SK-N-SH (cell line): ENCODE data around the gene CENPP. TPM values are rescaled to one million over a fixed set of nuclear protein-coding genes. Genes with fewer than 3 reads are reported as not detected.

Experiments
- CTCF ChIA-PET: fragments of 300-600, 350-600 bp; formaldehyde crosslinking; extraction: SDS; loops from one replicate; lab custom pipeline; 2021; lab: Yijun Ruan, JAX
- POLR2A ChIA-PET: fragments of 350-600 bp; sonication (Branson Sonifier 250); formaldehyde crosslinking; extraction: SDS; loops from one replicate; lab custom pipeline; 2020; ENCODE audit warnings: antibody characterized with exemption, inconsistent platforms; lab: Yijun Ruan, JAX
- DNase-seq: peaks from one replicate; pipeline ENCODE4 v3.0.0; 2012
- H2AFZ ChIP-seq: fragments of 200-600 bp; sonication (generic); 2 replicates; pipeline ENCODE4 v1.8.1; 2016; ENCODE audit warnings: antibody characterized with exemption, mild to moderate bottlenecking, low read depth
- H3F3A ChIP-seq: fragments of 200-600 bp; sonication (generic); replicated peaks from 2 replicates; pipeline ENCODE3; 2016; ENCODE audit warnings: antibody characterized with exemption, mild to moderate bottlenecking; ENCODE audit not compliant: insufficient read depth
- H3K27ac ChIP-seq, 2 experiments: fragments of 200-500 bp in 1 of 2; fragments of 200-600 bp in 1 of 2; sonication (Bioruptor generic) in 1 of 2; sonication (generic), shearing (Covaris generic) in 1 of 2; 2 replicates each; pipeline versions ENCODE4 v1.5.1 to v1.6.1; 2014 to 2016; ENCODE audit warnings: low read depth in 2 of 2, inconsistent platforms in 1 of 2, low read length in 1 of 2, mild to moderate bottlenecking in 1 of 2, mixed read lengths in 1 of 2
- H3K27me3 ChIP-seq: fragments of 200-600 bp; sonication (generic), shearing (Covaris generic); 2 replicates; pipeline ENCODE4 v1.6.1; 2016; ENCODE audit warnings: mixed run types; ENCODE audit not compliant: insufficient read depth
- H3K36me3 ChIP-seq, 2 experiments: fragments of 200-500 bp in 1 of 2; fragments of 200-600 bp in 1 of 2; sonication (Bioruptor generic) in 1 of 2; sonication (generic) in 1 of 2; replicated peaks in 1 of 2; 2 replicates each; pipeline versions ENCODE3 to v1.5.1; 2014 to 2016; ENCODE audit warnings: low read length in 1 of 2, mild to moderate bottlenecking in 1 of 2; ENCODE audit not compliant: insufficient read depth in 2 of 2, control insufficient read depth in 1 of 2
- H3K4me1 ChIP-seq, 2 experiments: fragments of 200-500 bp in 1 of 2; fragments of 200-600 bp in 1 of 2; sonication (Bioruptor generic) in 1 of 2; sonication (generic), shearing (Covaris generic) in 1 of 2; 2 replicates each; pipeline versions ENCODE4 v1.5.1 to v1.6.1; 2014 to 2016; ENCODE audit warnings: low read depth in 1 of 2, low read length in 1 of 2, mixed run types in 1 of 2; ENCODE audit not compliant: insufficient read depth in 2 of 2, control insufficient read depth in 1 of 2
- H3K4me2 ChIP-seq: fragments of 200-600 bp; sonication (generic), shearing (Covaris generic); 2 replicates; pipeline ENCODE4 v1.6.1; 2017; ENCODE audit warnings: mixed run types
- H3K4me3 ChIP-seq, 2 experiments: fragments of 200-500 bp in 1 of 2; fragments of 200-600 bp in 1 of 2; sonication (Bioruptor generic) in 1 of 2; sonication (generic), shearing (Covaris generic) in 1 of 2; 2 replicates each; pipeline versions ENCODE4 v1.5.1 to v1.8.1; 2014 to 2016; ENCODE audit warnings: low read depth in 2 of 2, inconsistent platforms in 1 of 2, low read length in 1 of 2, mild to moderate bottlenecking in 1 of 2, mixed read lengths in 1 of 2, moderate library complexity in 1 of 2
- H3K79me2 ChIP-seq: fragments of 200-600 bp; sonication (generic); 2 replicates; pipeline ENCODE4 v1.8.1; 2017; ENCODE audit warnings: mild to moderate bottlenecking; ENCODE audit not compliant: insufficient read depth
- H3K9ac ChIP-seq: fragments of 200-600 bp; sonication (generic); 2 replicates; pipeline ENCODE4 v1.6.1; 2017; ENCODE audit warnings: mixed run types
- H3K9me2 ChIP-seq: fragments of 200-600 bp; sonication (generic); 2 replicates; pipeline ENCODE4 v1.6.1; 2017; ENCODE audit warnings: mixed run types
- H3K9me3 ChIP-seq: fragments of 200-600 bp; sonication (generic); 2 replicates; pipeline ENCODE4 v1.6.1; 2017; ENCODE audit warnings: mixed run types, mild to moderate bottlenecking, moderate library complexity
- H4K20me1 ChIP-seq: fragments of 200-600 bp; sonication (generic); 2 replicates; pipeline ENCODE4 v1.6.1; 2017; ENCODE audit warnings: mild to moderate bottlenecking, mixed run types; ENCODE audit not compliant: insufficient read depth
- FOXM1 ChIP-seq: IDR thresholded peaks from 2 replicates; pipeline ENCODE4 v1.4.0; 2012; ENCODE audit warnings: low read depth, mild to moderate bottlenecking
- GABPA ChIP-seq: IDR thresholded peaks from 2 replicates; pipeline ENCODE4 v1.4.0; 2012; ENCODE audit warnings: low read depth, mild to moderate bottlenecking
- GATA2 ChIP-seq: sonication (generic); formaldehyde crosslinking; IDR thresholded peaks from 2 replicates; pipeline ENCODE4 v1.5.0; 2020; ENCODE audit warnings: mild to moderate bottlenecking, missing genetic modification reagents
- MEF2A ChIP-seq: IDR thresholded peaks from 2 replicates; pipeline ENCODE4 v1.4.0; 2012; ENCODE audit warnings: low read depth, borderline replicate concordance
- MXI1 ChIP-seq: IDR thresholded peaks from 2 replicates; pipeline ENCODE4 v1.6.1; 2012; ENCODE audit warnings: mild to moderate bottlenecking, low read depth, low read length, improper control_type of control experiment
- NRF1 ChIP-seq: IDR thresholded peaks from 2 replicates; pipeline ENCODE4 v1.6.1; 2012; ENCODE audit warnings: low read depth, mild to moderate bottlenecking, low read length
- TCF12 ChIP-seq: IDR thresholded peaks from 2 replicates; pipeline ENCODE4 v1.4.0; 2012
- WGBS: methylation state at CpG from one replicate; pipeline ENCODE4 v1.1.6; 2017; ENCODE audit warnings: low lambda C conversion rate; 5-methylcytosine and 5-hydroxymethylcytosine counted together
- polyA plus RNA-seq, 3 experiments: library from polyadenylated mRNA; depleted of rRNA; stranded (reverse); fragments of >200 nt; gene quantifications; 2 replicates each; pipeline ENCODE4 v1.2.3, GENCODE V29; 2012
- TF ChIP-seq, protein P1 (sequence below): IDR thresholded peaks from 2 replicates; pipeline ENCODE4 v1.4.0; 2012; ENCODE audit warnings: low read depth, borderline replicate concordance

The CENPP gene
- polyA plus RNA-seq, 1 of the 3 experiments (the other 2 are of a cell fraction): 1.3 TPM

DNA sequence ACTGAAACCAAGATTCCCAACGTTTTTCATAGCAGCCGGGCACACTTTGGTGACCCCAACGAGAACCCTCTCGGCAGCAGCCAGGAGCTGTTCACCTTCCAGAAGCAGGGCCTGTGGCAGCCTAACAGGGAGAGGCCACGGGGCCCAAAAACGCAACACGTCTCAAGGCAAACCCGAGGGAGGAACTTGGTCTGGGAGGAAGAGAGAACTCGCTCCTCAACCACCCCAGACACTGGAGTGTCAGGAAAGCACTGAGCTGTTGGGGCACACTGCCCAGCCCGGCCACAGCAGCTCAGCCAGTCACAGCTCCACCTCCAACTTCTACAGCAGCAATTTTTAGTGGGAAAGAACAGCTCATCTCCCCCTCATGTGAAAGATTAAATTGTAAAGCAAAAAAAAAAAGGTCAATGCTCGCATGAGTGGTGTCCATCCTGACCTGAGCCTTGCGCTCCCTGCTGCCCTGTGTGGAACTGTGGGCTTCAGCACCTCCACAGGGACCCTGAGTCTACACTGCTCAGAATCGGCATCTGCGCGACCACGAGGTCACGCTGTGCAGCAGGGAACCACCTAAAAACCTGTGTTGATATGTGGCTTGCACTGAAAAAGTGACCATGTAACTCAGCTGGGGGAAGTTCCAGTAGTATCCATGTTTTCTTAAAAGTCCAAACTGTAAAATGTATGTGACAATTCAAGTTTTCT, 289.2 kb downstream of the CENPP start:
- no peak overlapping the region; a peak in 1 of 4 replicates for H3K27ac ChIP-seq
- no peak overlapping the region for H3K4me3 ChIP-seq
- no peaks in the 10 kb centered on the region for H3K27me3 ChIP-seq
- H3K4me1 ChIP-seq: no peaks in the 10 kb centered on the region; a peak in 1 of 4 replicates
- no peaks in the 10 kb centered on the region for H3F3A ChIP-seq
- no peaks in the 10 kb centered on the region for H3K9me2 ChIP-seq
- H3K9ac ChIP-seq: no peak overlapping the region
- TF ChIP-seq, protein P1, sequence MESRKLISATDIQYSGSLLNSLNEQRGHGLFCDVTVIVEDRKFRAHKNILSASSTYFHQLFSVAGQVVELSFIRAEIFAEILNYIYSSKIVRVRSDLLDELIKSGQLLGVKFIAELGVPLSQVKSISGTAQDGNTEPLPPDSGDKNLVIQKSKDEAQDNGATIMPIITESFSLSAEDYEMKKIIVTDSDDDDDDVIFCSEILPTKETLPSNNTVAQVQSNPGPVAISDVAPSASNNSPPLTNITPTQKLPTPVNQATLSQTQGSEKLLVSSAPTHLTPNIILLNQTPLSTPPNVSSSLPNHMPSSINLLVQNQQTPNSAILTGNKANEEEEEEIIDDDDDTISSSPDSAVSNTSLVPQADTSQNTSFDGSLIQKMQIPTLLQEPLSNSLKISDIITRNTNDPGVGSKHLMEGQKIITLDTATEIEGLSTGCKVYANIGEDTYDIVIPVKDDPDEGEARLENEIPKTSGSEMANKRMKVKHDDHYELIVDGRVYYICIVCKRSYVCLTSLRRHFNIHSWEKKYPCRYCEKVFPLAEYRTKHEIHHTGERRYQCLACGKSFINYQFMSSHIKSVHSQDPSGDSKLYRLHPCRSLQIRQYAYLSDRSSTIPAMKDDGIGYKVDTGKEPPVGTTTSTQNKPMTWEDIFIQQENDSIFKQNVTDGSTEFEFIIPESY: no peak
- TF ChIP-seq MXI1: no peak
- no peak for TF ChIP-seq FOXM1
- no peak for TF ChIP-seq GATA2
- TF ChIP-seq TCF12: no peak
- ChIA-PET CTCF (interaction anchor here (3.5 kb wide), 1 partner anchor 19 kb away, joined by 18 read pairs; no protein-coding TSS in a partner anchor), POLR2A (no interaction called here)
- DNase-seq: no peak
- H3K4me2 ChIP-seq: no peak overlapping the region
- no peak overlapping the region for H2AFZ ChIP-seq
- H4K20me1 ChIP-seq: no peaks in the 10 kb centered on the region
- H3K79me2 ChIP-seq: no peaks in the 10 kb centered on the region
- whole genome bisulfite sequencing: 92% methylated on average over 16 of the region's 17 CpGs
- no peaks in the 10 kb centered on the region for H3K9me3 ChIP-seq
- peaks cover 9 to 81% of the 10 kb centered on the region in 2 experiments for H3K36me3 ChIP-seq

DNA sequence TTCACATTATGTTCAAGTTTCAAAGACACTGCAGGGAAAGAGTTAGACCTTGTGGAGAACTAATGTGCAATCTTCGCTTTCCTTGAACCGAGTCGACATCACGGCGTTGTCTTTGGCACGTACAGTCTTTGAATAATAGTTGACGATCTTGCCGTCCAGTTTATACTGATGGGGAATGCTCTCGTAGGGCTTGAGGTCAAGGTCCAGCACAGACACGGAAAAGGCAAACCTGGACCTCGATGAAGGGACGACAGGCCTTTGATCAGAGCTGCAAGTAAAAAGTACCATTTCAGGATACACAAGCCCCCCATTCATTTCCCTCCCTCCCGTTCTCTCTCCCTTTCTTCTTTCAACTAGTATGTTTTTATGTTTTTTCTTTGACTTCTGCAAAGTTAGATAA, 290.0 kb downstream of the CENPP start:
- Histone ChIP-seq H3K4me2 (no peak overlapping the region), H3K9me3 (no peaks in the 10 kb centered on the region), H3K4me3 (no peak overlapping the region), H3K9ac (no peak overlapping the region), H3K79me2 (no peaks in the 10 kb centered on the region), H3K27ac (no peak overlapping the region), H4K20me1 (no peaks in the 10 kb centered on the region), H2AFZ (no peak overlapping the region), H3K9me2 (no peaks in the 10 kb centered on the region), H3K36me3 (peaks cover 9 to 87% of the 10 kb centered on the region in 2 experiments), H3K27me3 (no peaks in the 10 kb centered on the region), H3K4me1 (no peaks in the 10 kb centered on the region; a peak in 1 of 4 replicates), H3F3A (no peaks in the 10 kb centered on the region)
- CTCF ChIA-PET: interaction anchor here (0.6 to 3.5 kb wide), 2 partner anchors 18 to 68 kb away, joined by 3 to 18 read pairs; no protein-coding TSS in a partner anchor
- POLR2A ChIA-PET: no interaction called here
- DNase-seq: no peak
- WGBS: 98% methylated on average over 13 of the region's 13 CpGs
- TF ChIP-seq GABPA (no peak), FOXM1 (no peak), NRF1 (no peak), GATA2 (no peak)

DNA sequence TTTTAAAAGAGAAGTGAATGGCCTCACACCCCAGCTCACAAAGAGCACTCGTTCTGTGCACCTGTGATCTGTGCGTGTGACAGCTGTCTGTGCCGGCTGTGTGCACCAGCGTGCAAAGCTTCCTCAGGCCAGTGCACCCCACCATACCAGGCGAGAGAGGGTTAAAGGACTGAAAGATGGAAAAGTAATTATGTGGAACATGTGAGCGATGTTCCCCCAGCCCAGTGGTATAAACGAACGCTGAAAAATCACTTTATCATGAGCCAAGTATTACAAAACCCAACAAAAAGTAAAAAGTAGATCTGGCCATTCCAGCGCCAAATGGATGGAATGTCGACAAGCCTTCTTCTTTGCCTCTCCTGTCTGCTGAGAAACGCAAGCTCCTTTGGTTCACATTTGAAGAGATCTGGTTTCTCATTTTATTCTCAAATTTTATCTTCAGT, 290.5 kb downstream of the CENPP start:
- Histone ChIP-seq H3K9ac (no peak overlapping the region), H3K4me2 (no peak overlapping the region), H3K79me2 (no peaks in the 10 kb centered on the region), H3K9me2 (no peaks in the 10 kb centered on the region), H2AFZ (no peak overlapping the region), H3K36me3 (peaks cover 9 to 85% of the 10 kb centered on the region in 2 experiments), H4K20me1 (no peaks in the 10 kb centered on the region), H3K27ac (no peak overlapping the region), H3K9me3 (no peaks in the 10 kb centered on the region), H3K4me3 (no peak overlapping the region), H3F3A (no peaks in the 10 kb centered on the region), H3K4me1 (no peaks in the 10 kb centered on the region; a peak in 1 of 4 replicates), H3K27me3 (no peaks in the 10 kb centered on the region)
- 90% methylated on average over 11 of the region's 11 CpGs for WGBS
- no peak for TF ChIP-seq MEF2A
- TF ChIP-seq NRF1: no peak
- CTCF ChIA-PET: interaction anchor here (3.5 kb wide), 1 partner anchor 18 kb away, joined by 18 read pairs; no protein-coding TSS in a partner anchor
- POLR2A ChIA-PET: no interaction called here
- no peak for DNase-seq
